GM13977 (cell line): ENCODE results near the gene SLC46A1.

Source experiments
- DNase-seq: peaks from one replicate; pipeline ENCODE4 v3.0.0; 2012; ENCODE audit warnings: low spot score
- CTCF ChIP-seq: IDR thresholded peaks from 2 replicates; pipeline ENCODE4 v1.5.1; 2012; ENCODE audit warnings: mild to moderate bottlenecking, control low read depth; ENCODE audit not compliant: insufficient read depth; ENCODE audit errors: extremely low read depth, missing control alignments
- in situ Hi-C: fragments of 300-500 bp; cut with MboI; formaldehyde crosslinking; loops from one replicate; pipeline ENCODE4 v1.12.0; 2022; ENCODE audit warnings: low sequenced_read_pairs, low pct_unique_long_range_greater_than_20kb, mixed read lengths, inconsistent platforms; ENCODE audit not compliant: unreplicated experiment

SLC46A1 gene

DNA sequence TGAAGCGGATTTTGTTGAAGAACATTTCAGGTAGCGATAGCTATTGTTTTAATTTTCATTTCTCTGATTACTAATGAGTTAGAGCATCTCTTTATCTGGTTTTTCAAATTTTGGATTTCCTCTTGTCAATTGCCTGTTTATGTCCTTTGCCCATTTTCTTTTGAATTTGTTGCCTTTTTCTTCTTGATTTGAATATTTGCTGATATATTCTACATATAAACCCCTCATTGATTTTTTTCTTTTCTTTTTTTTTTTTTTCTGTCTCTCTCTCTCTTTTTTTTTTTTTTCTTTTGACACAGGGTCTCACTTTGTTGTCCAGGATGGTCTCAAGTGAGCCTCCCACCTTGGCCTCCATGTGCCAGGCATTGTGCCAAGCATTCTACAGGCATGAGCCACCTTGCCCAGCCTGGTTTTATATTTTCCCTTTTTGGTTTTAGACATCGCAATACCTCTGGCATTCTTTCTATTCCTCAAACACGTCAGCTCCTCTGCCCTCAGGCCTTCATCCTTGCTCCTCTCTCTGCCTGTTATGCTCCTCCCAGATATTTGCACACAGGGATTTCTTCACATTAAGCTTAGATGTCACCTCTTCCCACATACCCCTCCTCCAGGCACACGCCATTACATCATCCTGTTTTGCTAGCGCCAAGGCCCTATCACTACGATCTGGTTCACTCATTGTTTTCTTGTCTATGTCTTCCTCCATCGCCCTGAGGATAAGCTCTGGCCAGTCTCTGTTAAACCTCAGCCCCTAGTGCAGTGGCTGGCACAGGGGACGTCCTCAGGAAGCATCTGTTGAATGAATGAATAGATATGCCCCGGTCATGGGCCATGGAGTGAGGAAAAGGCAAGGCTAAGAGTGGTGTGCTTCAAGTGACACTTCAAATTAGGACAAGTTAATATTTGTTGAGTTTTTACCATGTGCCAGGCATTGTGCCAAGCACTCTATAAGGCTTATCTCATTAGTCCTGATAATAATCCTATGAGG lies 25.9 kb downstream of the SLC46A1 start:
- TF ChIP-seq CTCF: no peak
- in situ Hi-C loops: loop anchor here (25.0 kb wide), 1 partner anchor 157 kb away; no protein-coding TSS in a partner anchor
- no peak for DNase-seq

GRCh38 chr17:28372945-28373274 lies 33.1 kb downstream of the SLC46A1 start:
- no peak for TF ChIP-seq CTCF
- in situ Hi-C loops: no loop called here
- DNase-seq: no peak

- in situ Hi-C loops: no loop called here
- peak; percentile 59 for DNase-seq
These were observed 33.6 kb downstream of the SLC46A1 start for GRCh38 chr17:28372203-28372944.

GRCh38 chr17:28371245-28372202 lies 34.5 kb downstream of the SLC46A1 start, which contains the start of gene SARM1:
Gene SARM1 (plus strand): TSS chr17:28371694. CDS start chr17:28372033, 339 bp downstream.
- DNase-seq: peak; percentile 96
- in situ Hi-C loops: no loop called here
- no peak for TF ChIP-seq CTCF

More at GRCh38 chr17:28372203-28372944, 33.6 kb downstream of the SLC46A1 start:
- TF ChIP-seq CTCF: no peak

GRCh38 chr17:28370744-28371103 lies 35.3 kb downstream of the SLC46A1 start:
- in situ Hi-C loops: no loop called here
- DNase-seq: no peak
- TF ChIP-seq CTCF: no peak
